IMR-90 (cell line): ENCODE data around the gene PLPP6. TPM values are rescaled to one million over a fixed set of nuclear protein-coding genes. Genes with fewer than 3 reads are reported as not detected.
A peak's percentile ranks its signal among the peaks of the same experiment; 100 is the strongest.

Source experiments
- ATAC-seq: fragments of 200-7000 bp; cut with Tn5 transposase; 2 replicates; pipeline ENCODE4 v1.9.1; 2020; ENCODE audit warnings: low read depth, mild to moderate bottlenecking, moderate library complexity
- BruUV-seq: library from RNA; stranded (reverse); fragments of 400-500 nt; replicated peaks from 2 replicates; lab custom pipeline; 2021; lab: Mats Ljungman, UMichigan
- CTCF ChIA-PET: fragments of 300-600 bp; formaldehyde crosslinking; extraction: SDS; loops from one replicate; lab custom pipeline; 2021; ENCODE audit warnings: antibody characterized with exemption; lab: Yijun Ruan, JAX
- POLR2A ChIA-PET: fragments of 300-600 bp; sonication (Branson Sonifier 250); formaldehyde crosslinking; loops from one replicate; lab custom pipeline; 2022; ENCODE audit warnings: antibody characterized with exemption; ENCODE audit not compliant: unreplicated experiment; lab: Charles Lee
- DNase-seq: peaks from one replicate; pipeline ENCODE4 v3.0.0; 2013
- H2AFZ ChIP-seq: replicated peaks from 2 replicates; pipeline ENCODE3; 2013; ENCODE audit warnings: low read length, mild to moderate bottlenecking; ENCODE audit not compliant: poor library complexity
- H2AK5ac ChIP-seq: 2 replicates; pipeline ENCODE4 v1.6.1; 2013; ENCODE audit warnings: low read depth, low read length, inconsistent platforms
- H2AK9ac ChIP-seq: replicated peaks from 2 replicates; pipeline ENCODE3; 2013; ENCODE audit warnings: mild to moderate bottlenecking, low read depth, low read length, moderate library complexity; ENCODE audit not compliant: poor library complexity
- H2BK120ac ChIP-seq: 2 replicates; pipeline ENCODE4 v1.6.1; 2013; ENCODE audit warnings: low read depth, low read length, inconsistent platforms
- H2BK15ac ChIP-seq: 3 replicates; pipeline ENCODE4 v1.6.1; 2013; ENCODE audit warnings: low read depth, low read length, inconsistent platforms
- H2BK20ac ChIP-seq: 2 replicates; pipeline ENCODE4 v1.6.1; 2013; ENCODE audit warnings: low read depth, mild to moderate bottlenecking, inconsistent platforms, low read length, moderate library complexity
- H2BK5ac ChIP-seq: 2 replicates; pipeline ENCODE4 v1.6.1; 2013; ENCODE audit warnings: mild to moderate bottlenecking, low read depth, low read length, inconsistent platforms; ENCODE audit not compliant: poor library complexity, severe bottlenecking
- H3K14ac ChIP-seq: replicated peaks from 2 replicates; pipeline ENCODE4 v1.6.1; 2013; ENCODE audit warnings: low read depth, low read length, inconsistent platforms
- H3K18ac ChIP-seq: 2 replicates; pipeline ENCODE4 v1.6.1; 2013; ENCODE audit warnings: low read depth, low read length, control low read depth
- H3K23ac ChIP-seq: 2 replicates; pipeline ENCODE4 v1.6.1; 2013; ENCODE audit warnings: low read depth, low read length, inconsistent platforms
- H3K27ac ChIP-seq: 2 replicates; pipeline ENCODE4 v1.5.1; 2013; ENCODE audit warnings: mild to moderate bottlenecking, control low read depth, low read length; ENCODE audit not compliant: insufficient read depth
- H3K27me3 ChIP-seq: 2 replicates; pipeline ENCODE4 v1.6.1; 2013; ENCODE audit warnings: low read length; ENCODE audit not compliant: control insufficient read depth, insufficient read depth
- H3K36me3 ChIP-seq: 2 replicates; pipeline ENCODE4 v1.6.1; 2013; ENCODE audit warnings: low read length, mixed read lengths; ENCODE audit not compliant: control insufficient read depth, insufficient read depth
- H3K4ac ChIP-seq: 2 replicates; pipeline ENCODE4 v1.6.1; 2013; ENCODE audit warnings: low read depth, low read length, inconsistent platforms
- H3K4me1 ChIP-seq: 2 replicates; pipeline ENCODE4 v1.6.1; 2013; ENCODE audit warnings: low read length, mixed read lengths; ENCODE audit not compliant: control insufficient read depth, insufficient read depth
- H3K4me2 ChIP-seq: 2 replicates; pipeline ENCODE4 v1.6.1; 2013; ENCODE audit warnings: low read depth, mild to moderate bottlenecking, control low read depth, low read length, moderate library complexity
- H3K4me3 ChIP-seq: 2 replicates; pipeline ENCODE4 v1.5.1; 2013; ENCODE audit warnings: low read depth, mild to moderate bottlenecking, control low read depth, low read length, moderate library complexity; ENCODE audit not compliant: insufficient read depth
- H3K56ac ChIP-seq: 2 replicates; pipeline ENCODE4 v1.6.1; 2013; ENCODE audit warnings: low read length, inconsistent platforms; ENCODE audit not compliant: insufficient read depth; ENCODE audit errors: extremely low read depth
- H3K79me1 ChIP-seq, 2 experiments: 2 replicates each; pipeline ENCODE4 v1.6.1; 2013; ENCODE audit warnings: low read length in 2 of 2, inconsistent platforms in 1 of 2, low read depth in 1 of 2
- H3K9ac ChIP-seq: 2 replicates; pipeline ENCODE4 v1.6.1; 2013; ENCODE audit warnings: low read depth, low read length, control low read depth
- H3K9me1 ChIP-seq: 2 replicates; pipeline ENCODE4 v1.6.1; 2013; ENCODE audit warnings: low read length, inconsistent platforms; ENCODE audit not compliant: insufficient read depth
- H3K9me3 ChIP-seq: 2 replicates; pipeline ENCODE4 v1.6.1; 2013; ENCODE audit warnings: low read length; ENCODE audit not compliant: control insufficient read depth, insufficient read depth
- H4K20me1 ChIP-seq: 2 replicates; pipeline ENCODE4 v1.6.1; 2013; ENCODE audit warnings: low read length, inconsistent platforms; ENCODE audit not compliant: insufficient read depth
- H4K5ac ChIP-seq: 2 replicates; pipeline ENCODE4 v1.6.1; 2013; ENCODE audit warnings: mild to moderate bottlenecking, low read depth, low read length, control low read depth
- H4K8ac ChIP-seq, 2 experiments: 2 replicates each; pipeline ENCODE4 v1.6.1; 2013; ENCODE audit warnings: low read depth in 2 of 2, low read length in 2 of 2, control low read depth in 1 of 2, inconsistent platforms in 1 of 2
- H4K91ac ChIP-seq: 2 replicates; pipeline ENCODE4 v1.6.1; 2013; ENCODE audit warnings: low read depth, low read length, inconsistent platforms; ENCODE audit not compliant: insufficient read depth
- BHLHE40 ChIP-seq: fragments of 150-350 bp; IDR thresholded peaks from 2 replicates; pipeline ENCODE4 v1.6.1; 2016; ENCODE audit warnings: mild to moderate bottlenecking, low read depth, low read length
- CHD1 ChIP-seq: IDR thresholded peaks from 2 replicates; pipeline ENCODE4 v1.6.1; 2012; ENCODE audit warnings: low read depth, low read length, improper control_type of control experiment
- FOS ChIP-seq: fragments of 150-350 bp; IDR thresholded peaks from 2 replicates; pipeline ENCODE4 v1.6.1; 2016; ENCODE audit warnings: low read depth, low read length
- MAFK ChIP-seq: IDR thresholded peaks from 2 replicates; pipeline ENCODE4 v1.6.1; 2012; ENCODE audit warnings: low read depth, low read length, improper control_type of control experiment
- MAZ ChIP-seq: IDR thresholded peaks from 2 replicates; pipeline ENCODE4 v1.6.1; 2012; ENCODE audit warnings: low read depth, mild to moderate bottlenecking, low read length, improper control_type of control experiment, moderate library complexity, borderline replicate concordance
- MXI1 ChIP-seq: IDR thresholded peaks from 2 replicates; pipeline ENCODE4 v1.6.1; 2012; ENCODE audit warnings: low read depth, mild to moderate bottlenecking, low read length, moderate library complexity, borderline replicate concordance
- NFE2L2 ChIP-seq: fragments of 150-350 bp; IDR thresholded peaks from 2 replicates; pipeline ENCODE4 v1.6.1; 2016; ENCODE audit warnings: low read depth, mild to moderate bottlenecking, low read length
- POLR2A ChIP-seq: IDR thresholded peaks from 2 replicates; pipeline ENCODE4 v1.6.1; 2012; ENCODE audit warnings: mild to moderate bottlenecking, low read depth, low read length
- RAD21 ChIP-seq: IDR thresholded peaks from 2 replicates; pipeline ENCODE4 v1.6.1; 2012; ENCODE audit warnings: low read length, improper control_type of control experiment
- RCOR1 ChIP-seq: IDR thresholded peaks from 2 replicates; pipeline ENCODE4 v1.6.1; 2012; ENCODE audit warnings: mild to moderate bottlenecking, low read length, improper control_type of control experiment; ENCODE audit not compliant: insufficient replicate concordance
- RFX5 ChIP-seq: IDR thresholded peaks from 2 replicates; pipeline ENCODE4 v1.8.0; 2012; ENCODE audit warnings: low read depth, mild to moderate bottlenecking, low read length, moderate library complexity
- SMC3 ChIP-seq: fragments of 150-350 bp; IDR thresholded peaks from 2 replicates; pipeline ENCODE4 v1.6.1; 2016; ENCODE audit warnings: low read depth, mild to moderate bottlenecking, antibody characterized with exemption, low read length, moderate library complexity
- WGBS, 2 experiments: methylation state at CpG; one replicate each; pipeline versions ENCODE4 v1.1.5 to v1.1.7; 2013; ENCODE audit warnings: missing lambda C conversion rate in 2 of 2; ENCODE audit not compliant: insufficient read length in 1 of 2; ENCODE audit errors: extremely low coverage in 2 of 2; 5-methylcytosine and 5-hydroxymethylcytosine counted together
- dilution Hi-C: fragments of 300-500 bp; cut with HindIII; formaldehyde crosslinking; loops from one replicate; pipeline ENCODE4 v1.14.3; 2018; ENCODE audit warnings: low sequenced_read_pairs; ENCODE audit not compliant: unreplicated experiment
- in situ Hi-C: fragments of 300-500 bp; cut with MboI; formaldehyde crosslinking; loops from 3 replicates; pipeline ENCODE4 v1.14.3; 2019; ENCODE audit warnings: low sequenced_read_pairs, inconsistent platforms, mixed read lengths
- intact Hi-C: fragments of 100-400 bp; cut with micrococcal nuclease; formaldehyde crosslinking; loops from 2 replicates; pipeline ENCODE4 v1.10.0; 2022
- polyA plus RNA-seq, 3 experiments: library from polyadenylated mRNA; depleted of rRNA; stranded (reverse); fragments of >200 nt; gene quantifications; 2 replicates each; pipeline ENCODE4 v1.2.3, GENCODE V29; 2012; ENCODE audit warnings: low replicate concordance in 1 of 3
- total RNA-seq: library from RNA; depleted of rRNA; stranded (reverse); fragments of >200 nt; gene quantifications from 2 replicates; pipeline ENCODE4 v1.2.3, GENCODE V29; 2012
- TF ChIP-seq, protein P1 (sequence below): conservative IDR thresholded peaks from 2 replicates; pipeline ENCODE4 v1.5.1; 2012; ENCODE audit warnings: mild to moderate bottlenecking, low read depth, low read length, improper control_type of control experiment

The PLPP6 gene
- total and polyA plus RNA-seq, 2 of the 4 experiments (the other 2 are of a cell fraction), result 3.4 to 5.9 TPM

DNA sequence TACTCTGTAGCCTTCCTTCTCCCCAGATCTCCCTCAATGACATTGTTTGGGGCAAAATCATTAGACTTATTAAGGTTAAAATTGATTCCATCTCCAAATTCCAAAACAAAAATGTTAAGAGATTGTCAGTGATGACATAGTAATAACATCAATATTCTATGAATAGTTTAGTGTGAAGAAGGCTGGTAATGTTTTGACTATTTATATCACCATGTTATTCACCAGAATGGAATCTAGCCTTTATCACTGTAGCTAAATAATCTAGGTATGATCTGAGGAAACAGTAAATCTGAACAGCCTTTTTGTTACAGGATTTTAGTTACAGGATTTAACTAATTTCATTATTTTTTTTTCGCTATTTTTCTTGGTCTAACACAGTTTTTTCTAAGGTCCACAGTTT is 929 bp upstream of the PLPP6 start:
- Histone ChIP-seq H2BK20ac (no peak overlapping the region), H3K9ac (no peak overlapping the region), H4K8ac (no peak overlapping the region), H3K4me1 (peaks cover 9% of the 10 kb centered on the region), H2BK15ac (no peak overlapping the region), H4K5ac (no peak overlapping the region), H2AK5ac (no peak overlapping the region), H3K4me3 (no peak overlapping the region), H3K18ac (no peak overlapping the region), H3K27ac (no peak overlapping the region), H3K4me2 (peak overlapping the region; percentile 93; the same call in 1 of the 2 replicates), H3K79me1 (peaks cover 9 to 14% of the 10 kb centered on the region in 2 experiments; a peak in 3 of 4 replicates), H2AK9ac (no peak overlapping the region), H3K9me3 (no peaks in the 10 kb centered on the region), H2BK5ac (no peak overlapping the region), H2AFZ (no peak overlapping the region), H4K91ac (no peak overlapping the region), H3K36me3 (no peaks in the 10 kb centered on the region), H4K20me1 (no peaks in the 10 kb centered on the region), H3K14ac (no peak overlapping the region), H2BK120ac (no peak overlapping the region), H3K9me1 (peaks cover 8% of the 10 kb centered on the region), H3K56ac (no peak overlapping the region), H3K27me3 (no peaks in the 10 kb centered on the region), H3K23ac (no peak overlapping the region), H3K4ac (no peak overlapping the region)
- WGBS, 2 experiments, result no CpG with 5 or more reads among the region's 1 CpG
- DNase-seq (peak; percentile 55), ATAC-seq (no peak)
- no TSS peak for BruUV-seq
- in situ Hi-C loops, result no loop called here
- dilution Hi-C loops, result no loop called here
- ChIA-PET POLR2A (no interaction called here), CTCF (interaction anchor here (0.5 kb wide), 1 partner anchor 14 kb away, joined by 5 read pairs; no protein-coding TSS in a partner anchor)
- intact Hi-C loops, result loop anchor here (10.0 kb wide), 1 partner anchor 346 kb away; no protein-coding TSS in a partner anchor
- TF ChIP-seq RFX5 (no peak), MAFK (no peak), RAD21 (no peak), SMC3 (no peak), BHLHE40 (no peak), RCOR1 (no peak), NFE2L2 (no peak), POLR2A (no peak), CHD1 (no peak), MAZ (no peak), FOS (no peak), MXI1 (no peak)
- TF ChIP-seq, protein P1, sequence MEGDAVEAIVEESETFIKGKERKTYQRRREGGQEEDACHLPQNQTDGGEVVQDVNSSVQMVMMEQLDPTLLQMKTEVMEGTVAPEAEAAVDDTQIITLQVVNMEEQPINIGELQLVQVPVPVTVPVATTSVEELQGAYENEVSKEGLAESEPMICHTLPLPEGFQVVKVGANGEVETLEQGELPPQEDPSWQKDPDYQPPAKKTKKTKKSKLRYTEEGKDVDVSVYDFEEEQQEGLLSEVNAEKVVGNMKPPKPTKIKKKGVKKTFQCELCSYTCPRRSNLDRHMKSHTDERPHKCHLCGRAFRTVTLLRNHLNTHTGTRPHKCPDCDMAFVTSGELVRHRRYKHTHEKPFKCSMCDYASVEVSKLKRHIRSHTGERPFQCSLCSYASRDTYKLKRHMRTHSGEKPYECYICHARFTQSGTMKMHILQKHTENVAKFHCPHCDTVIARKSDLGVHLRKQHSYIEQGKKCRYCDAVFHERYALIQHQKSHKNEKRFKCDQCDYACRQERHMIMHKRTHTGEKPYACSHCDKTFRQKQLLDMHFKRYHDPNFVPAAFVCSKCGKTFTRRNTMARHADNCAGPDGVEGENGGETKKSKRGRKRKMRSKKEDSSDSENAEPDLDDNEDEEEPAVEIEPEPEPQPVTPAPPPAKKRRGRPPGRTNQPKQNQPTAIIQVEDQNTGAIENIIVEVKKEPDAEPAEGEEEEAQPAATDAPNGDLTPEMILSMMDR, result no peak
